PC-3 (cell line): Measurements from ENCODE around the gene PCSK5.

Experiments
- CTCF ChIP-seq: fragments of 300-600 bp; sonication (generic); conservative IDR thresholded peaks from 2 replicates; pipeline ENCODE4 v1.5.1; 2017; ENCODE audit warnings: antibody characterized with exemption, low read depth, mild to moderate bottlenecking, low read length
- EZH2 ChIP-seq: fragments of 300-600 bp; sonication (generic); IDR thresholded peaks from one replicate; pipeline ENCODE4 v1.6.1; 2017; ENCODE audit warnings: antibody characterized with exemption, mild to moderate bottlenecking, low read length; ENCODE audit not compliant: unreplicated experiment

- no peak for TF ChIP-seq CTCF
- TF ChIP-seq EZH2, result no peak
Observed at GRCh38 chr9:76395381-76395780, 504.9 kb downstream of the PCSK5 start.
